ENCODE results near the gene MAP1LC3B2.

GRCh38 chr12:116616536-116617248 is 57.5 kb downstream of the MAP1LC3B2 start:
- TF ChIP-seq CTCF (IDR thresholded peaks at IDR 0.05), result no peak
- TF ChIP-seq POLR2A (IDR thresholded peaks at IDR 0.05), result no peak

Measured in esophagus squamous epithelium (tissue), 4 donors.